Measurements from ENCODE around the gene EFHC2.
"Not testable (repeated sequence)": the region's sequence is repeated elsewhere in the genome, so short reads cannot be mapped to it uniquely, and the experiment has no call there.

EFHC2 gene

DNA sequence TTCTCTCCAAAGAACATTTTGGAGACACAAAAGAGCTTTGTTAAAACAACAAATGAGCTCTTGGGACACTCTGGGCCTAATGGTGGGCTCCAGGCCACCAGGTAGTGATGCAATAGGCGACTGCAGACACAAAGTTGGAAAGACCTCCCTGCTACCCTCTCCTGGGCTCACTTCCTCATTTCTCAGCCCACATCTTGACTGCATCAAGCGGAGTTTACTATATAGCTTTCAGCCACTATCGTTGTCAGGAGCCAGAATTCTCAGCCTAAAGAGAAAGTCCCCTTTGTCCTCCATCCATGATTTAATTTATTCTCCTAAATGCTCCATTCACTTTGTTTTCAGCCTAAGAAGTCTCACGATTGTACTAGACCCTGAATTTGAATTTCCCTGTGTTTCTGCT is 114.9 kb downstream of the EFHC2 start:
- no peak for DNase-seq

DNA sequence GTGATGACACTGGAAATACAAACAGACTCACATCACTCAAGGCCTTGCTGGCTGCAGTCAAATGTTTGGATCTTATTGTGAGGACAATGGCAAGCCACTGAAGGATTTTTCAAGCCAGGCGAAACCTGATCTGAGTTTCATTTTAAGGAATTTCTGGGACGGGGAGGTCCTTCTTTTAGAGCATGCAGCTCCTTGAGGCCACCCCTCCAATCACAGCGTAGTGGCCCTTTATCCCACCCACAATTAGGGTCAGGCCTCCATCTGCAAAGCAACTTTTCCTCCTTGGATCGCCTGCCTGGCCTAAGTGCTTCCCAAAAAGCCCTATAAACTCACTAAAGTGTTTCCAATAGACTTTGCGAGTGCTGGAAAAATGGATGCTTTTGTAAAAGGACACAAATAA is 115.5 kb downstream of the EFHC2 start:
- DNase-seq = no peak

GRCh38 chrX:44225667-44226066 is 117.8 kb downstream of the EFHC2 start:
- DNase-seq = no peak

- DNase-seq = no peak
These were observed 118.7 kb downstream of the EFHC2 start for GRCh38 chrX:44224760-44225159.

- no peak for DNase-seq
These were observed 120.3 kb downstream of the EFHC2 start for GRCh38 chrX:44223150-44223549.

DNA sequence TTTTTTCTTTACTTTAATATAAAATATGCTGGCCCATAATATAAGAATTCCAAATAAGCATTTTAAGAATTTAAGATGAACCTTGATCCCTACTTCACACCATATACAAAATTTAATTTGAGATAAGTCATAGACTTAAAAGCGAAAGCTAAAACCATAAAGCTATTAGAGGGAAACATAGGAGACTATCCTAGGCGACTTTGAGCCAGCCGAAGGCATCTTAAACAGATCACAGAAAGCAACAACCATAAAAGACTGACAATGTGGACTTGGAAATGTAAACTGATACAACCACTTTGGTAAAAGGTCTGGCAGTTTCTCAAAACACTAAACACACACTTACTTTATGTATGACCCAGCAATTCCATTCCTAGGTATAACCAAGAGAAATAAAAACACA is 125.0 kb downstream of the EFHC2 start:
- DNase-seq = no peak

GRCh38 chrX:44216171-44216570 is 127.3 kb downstream of the EFHC2 start:
- no peak for DNase-seq

GRCh38 chrX:44203791-44204190 is 139.7 kb downstream of the EFHC2 start:
- DNase-seq = peak in 1 of 3 experiments; percentile 7

- no peak for DNase-seq
These were observed 140.9 kb downstream of the EFHC2 start for GRCh38 chrX:44202596-44202995.

DNA sequence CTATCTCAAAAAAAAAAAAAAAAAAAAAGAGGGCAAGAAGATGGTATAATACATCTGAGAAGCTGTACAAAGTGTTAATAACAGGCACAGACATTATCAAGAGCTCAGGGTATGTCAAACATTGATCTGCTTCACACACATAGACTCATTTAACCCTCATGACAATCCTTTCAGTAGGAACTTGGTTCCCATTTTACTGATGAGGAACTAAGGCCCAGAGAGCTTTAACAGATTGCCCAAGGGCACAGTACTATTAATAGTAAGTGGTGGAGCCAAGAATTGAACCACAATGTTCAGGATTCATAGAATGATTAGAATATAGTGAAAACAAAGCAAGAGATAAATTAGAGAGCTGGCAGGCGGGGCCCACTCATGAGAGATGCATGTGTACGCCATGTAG is 154.4 kb downstream of the EFHC2 start:
- DNase-seq = no peak

GRCh38 chrX:44187915-44188314 is 155.6 kb downstream of the EFHC2 start:
- DNase-seq = not testable (repeated sequence)

DNA sequence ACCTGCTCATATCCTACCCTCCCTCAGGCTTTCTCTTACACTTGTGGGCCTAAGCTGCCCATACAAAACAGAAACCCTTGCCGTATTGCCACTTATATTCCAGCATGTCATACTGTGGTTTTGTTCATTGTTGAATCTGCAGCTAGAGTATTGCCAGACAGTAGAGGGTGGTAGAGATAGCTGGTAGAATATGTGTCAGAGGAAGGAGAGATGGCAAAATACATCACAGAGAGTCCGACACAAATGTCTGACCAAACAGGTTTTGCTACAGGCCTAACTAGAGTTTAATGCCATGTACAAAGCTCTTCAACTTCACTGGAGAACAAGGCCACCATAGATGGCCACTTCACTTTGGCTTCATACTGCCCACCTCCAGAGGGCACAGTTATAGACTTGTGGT is 160.1 kb downstream of the EFHC2 start:
- DNase-seq = peak in 1 of 3 experiments; percentile 32

GRCh38 chrX:44178274-44179053 is 165.0 kb downstream of the EFHC2 start:
- no peak for DNase-seq

GRCh38 chrX:44175455-44175854 is 168.0 kb downstream of the EFHC2 start:
- DNase-seq = no peak

GRCh38 chrX:44174061-44174460 is 169.4 kb downstream of the EFHC2 start:
- DNase-seq = no peak

DNA sequence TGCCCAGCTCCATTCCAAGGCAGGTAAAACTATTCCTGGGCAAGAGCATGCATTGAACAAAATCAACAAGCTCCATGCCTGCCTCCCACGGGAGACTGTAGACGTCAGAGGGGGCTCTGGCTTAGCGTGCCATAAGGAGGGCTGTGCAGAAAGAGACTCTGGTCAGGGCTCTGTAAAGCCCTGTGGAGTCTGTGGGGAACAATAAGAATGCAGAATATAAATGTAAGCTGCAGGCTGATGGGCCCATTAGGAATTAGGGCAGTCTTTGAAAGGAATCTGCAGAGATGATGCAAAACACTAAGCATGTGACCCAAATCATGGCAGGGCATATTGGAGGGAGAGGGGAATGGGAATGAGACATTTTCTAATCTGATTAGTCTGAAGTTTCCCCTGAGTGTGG is 170.3 kb downstream of the EFHC2 start:
- DNase-seq = no peak

- no peak for DNase-seq
These were observed 176.4 kb downstream of the EFHC2 start for GRCh38 chrX:44167116-44167515.

- DNase-seq = no peak
These were observed 180.5 kb downstream of the EFHC2 start for GRCh38 chrX:44162964-44163475.

DNA sequence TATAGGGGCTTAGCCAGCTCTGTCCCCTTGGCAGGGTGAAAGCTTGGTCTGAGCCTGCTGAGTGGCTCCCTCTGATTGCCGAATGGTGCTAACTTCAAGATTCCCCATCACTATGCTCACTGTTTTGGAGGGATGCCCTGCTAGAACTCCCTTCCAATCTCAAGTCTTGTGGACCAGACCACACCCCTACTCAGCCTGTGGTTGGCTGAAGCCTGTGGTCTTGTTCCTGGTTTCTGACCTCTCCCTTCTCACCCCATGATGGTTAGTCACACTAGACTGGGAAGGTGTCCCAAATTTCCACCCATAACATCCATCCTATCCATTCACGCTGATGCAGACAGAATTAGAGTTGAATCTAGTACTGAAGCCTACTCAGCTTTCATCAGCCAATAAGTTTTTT is 185.6 kb downstream of the EFHC2 start:
- no peak for DNase-seq

GRCh38 chrX:44157283-44157682 is 186.2 kb downstream of the EFHC2 start:
- no peak for DNase-seq

DNA sequence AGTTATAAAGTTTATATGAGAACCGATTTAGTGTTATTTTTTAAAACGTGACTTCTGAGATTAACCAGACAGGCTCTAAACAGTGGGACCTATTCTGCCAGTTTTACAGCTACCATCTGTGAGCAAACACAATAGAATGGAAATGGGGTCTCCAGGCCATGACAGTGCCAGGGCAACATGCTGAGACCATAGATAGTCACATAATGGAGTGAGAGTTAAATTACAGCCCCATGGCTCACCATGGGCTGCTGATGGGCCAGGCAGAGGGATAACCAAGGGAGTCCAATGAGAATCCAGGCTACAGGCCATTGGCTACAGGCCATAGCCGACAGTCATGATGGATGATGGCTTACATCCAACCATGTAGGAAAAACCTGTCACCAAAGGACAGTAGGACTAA is 186.7 kb downstream of the EFHC2 start:
- DNase-seq = no peak

GRCh38 chrX:44155126-44155525 is 188.3 kb downstream of the EFHC2 start:
- peak in 1 of 3 experiments; percentile 11 for DNase-seq

DNA sequence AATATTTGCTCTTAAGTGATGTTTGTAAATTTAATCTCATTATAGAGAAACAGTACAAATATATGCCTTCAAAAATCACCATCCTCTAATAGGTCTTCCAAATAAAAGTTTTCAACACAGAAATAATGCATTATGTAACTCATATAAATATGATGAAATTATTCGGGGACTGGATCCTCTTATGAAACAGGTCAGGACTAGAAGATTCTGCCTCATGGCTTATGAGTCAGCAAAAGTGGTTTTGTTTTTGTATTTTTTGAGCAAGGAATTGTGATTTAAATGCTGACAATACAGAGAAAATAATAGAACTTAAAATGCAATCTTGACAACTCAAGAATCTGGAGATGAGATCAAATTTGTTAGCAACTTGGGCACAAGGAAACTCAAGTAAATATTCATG is 190.6 kb downstream of the EFHC2 start:
- no peak for DNase-seq

GRCh38 chrX:44147130-44147529 is 196.3 kb downstream of the EFHC2 start:
- no peak for DNase-seq

All from NCI-H1417 (cell line).